ENCODE measurements around the gene JMJD1C.

DNA sequence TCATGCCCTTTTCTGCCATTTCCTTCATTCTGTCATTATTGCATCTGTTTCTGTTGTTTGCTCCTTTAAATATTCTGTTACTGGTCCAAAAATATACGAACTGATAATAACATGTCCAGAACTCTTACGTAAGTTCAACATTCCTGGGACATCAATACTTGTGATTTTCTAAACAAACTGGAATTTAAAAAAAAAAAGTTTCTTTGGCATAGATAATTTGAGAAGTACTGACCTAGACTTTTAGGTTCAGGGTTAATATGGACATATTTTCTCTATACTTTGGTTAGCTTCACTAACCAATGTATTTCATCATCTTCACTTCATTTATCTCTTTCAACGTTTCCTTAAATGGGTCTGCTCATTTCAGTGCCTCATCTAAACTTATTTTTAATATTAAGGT lies 147.3 kb downstream of the JMJD1C start:
- TF ChIP-seq, protein P1, sequence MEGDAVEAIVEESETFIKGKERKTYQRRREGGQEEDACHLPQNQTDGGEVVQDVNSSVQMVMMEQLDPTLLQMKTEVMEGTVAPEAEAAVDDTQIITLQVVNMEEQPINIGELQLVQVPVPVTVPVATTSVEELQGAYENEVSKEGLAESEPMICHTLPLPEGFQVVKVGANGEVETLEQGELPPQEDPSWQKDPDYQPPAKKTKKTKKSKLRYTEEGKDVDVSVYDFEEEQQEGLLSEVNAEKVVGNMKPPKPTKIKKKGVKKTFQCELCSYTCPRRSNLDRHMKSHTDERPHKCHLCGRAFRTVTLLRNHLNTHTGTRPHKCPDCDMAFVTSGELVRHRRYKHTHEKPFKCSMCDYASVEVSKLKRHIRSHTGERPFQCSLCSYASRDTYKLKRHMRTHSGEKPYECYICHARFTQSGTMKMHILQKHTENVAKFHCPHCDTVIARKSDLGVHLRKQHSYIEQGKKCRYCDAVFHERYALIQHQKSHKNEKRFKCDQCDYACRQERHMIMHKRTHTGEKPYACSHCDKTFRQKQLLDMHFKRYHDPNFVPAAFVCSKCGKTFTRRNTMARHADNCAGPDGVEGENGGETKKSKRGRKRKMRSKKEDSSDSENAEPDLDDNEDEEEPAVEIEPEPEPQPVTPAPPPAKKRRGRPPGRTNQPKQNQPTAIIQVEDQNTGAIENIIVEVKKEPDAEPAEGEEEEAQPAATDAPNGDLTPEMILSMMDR (IDR thresholded peaks at IDR 0.05), result no peak
- no peak for TF ChIP-seq POLR2A (IDR thresholded peaks at IDR 0.05)

All from adrenal gland (tissue), 5 donors.